ENCODE results near the gene COL4A1.

DNA sequence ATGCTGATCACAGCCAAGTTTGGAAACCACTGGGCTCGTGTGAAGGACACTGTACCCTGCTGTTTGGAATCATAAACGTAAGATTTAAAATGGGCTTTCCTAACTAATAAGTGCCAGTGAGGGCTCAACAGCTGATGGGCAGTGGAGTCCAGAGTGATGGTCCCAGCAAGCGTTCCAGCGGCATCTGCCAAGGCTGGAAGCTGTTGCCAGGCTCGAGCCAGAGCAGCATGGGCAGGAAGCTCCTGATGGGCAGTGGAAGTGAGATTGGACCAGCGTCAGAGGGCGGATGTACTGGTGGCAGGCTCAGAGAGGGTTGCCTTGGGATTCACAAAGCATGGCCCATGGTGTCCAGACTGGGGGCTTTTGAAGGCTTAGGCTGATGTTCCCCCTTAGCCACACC is 30.3 kb upstream of the COL4A1 start:
- TF ChIP-seq GATA2 (IDR thresholded peaks at IDR 0.05; ENCODE audit: low read depth, low read length) (no peak), GATA3 (IDR thresholded peaks at IDR 0.05; ENCODE audit: low read depth, low read length) (no peak)

Measured in SH-SY5Y (cell line).